GM18519 (cell line): ENCODE measurements around the gene ZNF559.

Experiments used
- ATAC-seq: cut with Tn5 transposase; IDR thresholded peaks from one replicate; pipeline ENCODE4 v1.9.1; 2021; ENCODE audit warnings: mild to moderate bottlenecking, moderate library complexity; ENCODE audit not compliant: unreplicated experiment, low FRiP score

ZNF559 gene

DNA sequence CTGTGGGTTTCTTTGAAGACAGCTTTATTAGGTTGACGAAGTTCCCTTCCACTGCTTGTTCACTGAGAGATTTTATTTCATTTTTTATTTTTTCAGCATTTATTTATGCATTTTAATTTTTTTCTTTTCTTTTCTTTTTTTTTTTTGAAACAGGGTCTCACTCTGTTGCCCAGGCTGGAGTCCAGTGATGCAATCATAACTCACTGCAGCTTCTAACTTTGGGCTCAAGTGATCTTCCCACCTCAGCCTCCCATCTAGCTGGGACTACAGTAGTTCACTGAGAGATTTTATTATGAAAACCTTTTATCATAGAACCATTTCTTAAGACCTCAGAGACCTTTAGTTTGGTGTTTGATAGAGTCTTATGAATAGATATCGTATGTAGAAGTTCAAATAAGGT, 28.5 kb downstream of the ZNF559 start:
- ATAC-seq: no peak

- no peak for ATAC-seq
These were observed 29.0 kb downstream of the ZNF559 start for GRCh38 chr19:9353011-9353410.

DNA sequence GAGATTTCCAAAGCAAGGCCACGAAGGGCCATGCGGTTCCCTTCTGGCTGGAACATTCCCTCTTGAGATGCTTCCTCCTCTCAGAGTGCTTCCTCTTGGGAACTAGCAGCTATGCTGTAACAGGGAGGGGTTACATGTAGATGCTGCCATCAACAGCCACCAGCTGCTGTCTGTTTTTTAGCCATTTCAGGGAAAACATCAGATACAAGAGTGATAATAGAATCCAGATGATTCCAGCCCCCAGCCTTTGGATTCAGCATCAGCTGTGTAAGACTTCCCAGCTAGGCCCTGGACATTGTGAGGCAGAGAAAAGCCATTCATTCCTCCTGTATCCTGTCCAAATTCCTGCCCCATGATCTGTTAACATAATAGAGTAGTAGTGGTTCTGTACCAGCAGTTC, 30.7 kb downstream of the ZNF559 start:
- no peak for ATAC-seq

DNA sequence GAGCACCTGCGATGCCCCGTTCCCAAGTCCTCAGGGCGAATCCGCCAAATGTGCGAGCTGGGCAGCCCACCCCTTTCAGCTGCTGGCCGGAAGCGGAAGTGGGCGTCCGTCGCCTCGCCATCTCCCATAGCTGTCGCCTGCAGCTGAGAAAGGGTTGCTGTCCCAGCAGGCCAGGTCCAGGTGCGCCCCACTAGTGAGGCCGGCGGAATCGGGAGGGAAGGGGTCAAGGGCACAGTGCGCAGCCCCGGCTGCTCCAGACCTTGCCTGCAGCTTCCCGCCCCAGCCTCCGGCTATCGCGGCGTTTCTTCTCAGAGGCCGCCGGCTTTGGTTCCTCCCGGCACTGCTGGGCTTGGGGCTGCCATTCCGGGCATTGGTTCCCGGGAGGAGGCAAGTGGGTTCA, 38.9 kb downstream of the ZNF559 start, which contains the start of gene ZNF177:
TSS of gene ZNF177 (plus strand) at position 109 of the 400 bp plus-strand sequence. CDS start 15,299 bp downstream, outside the sequence.
- ATAC-seq: no peak

GRCh38 chr19:9370738-9371619, 47.0 kb downstream of the ZNF559 start:
- no peak for ATAC-seq

DNA sequence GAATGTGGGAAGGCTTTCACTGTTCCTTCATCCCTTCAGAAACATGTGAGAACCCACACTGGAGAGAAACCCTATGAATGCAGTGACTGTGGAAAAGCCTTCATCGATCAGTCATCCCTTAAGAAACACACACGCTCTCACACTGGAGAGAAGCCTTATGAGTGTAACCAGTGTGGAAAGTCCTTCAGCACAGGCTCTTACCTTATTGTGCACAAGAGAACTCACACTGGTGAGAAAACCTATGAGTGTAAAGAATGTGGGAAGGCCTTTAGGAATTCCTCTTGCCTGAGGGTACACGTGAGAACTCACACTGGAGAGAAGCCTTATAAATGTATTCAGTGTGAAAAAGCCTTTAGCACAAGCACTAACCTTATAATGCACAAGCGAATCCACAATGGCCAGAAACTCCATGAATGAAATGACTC, 57.4 kb downstream of the ZNF559 start:
- no peak for ATAC-seq
